HCT116 (cell line): ENCODE data around the gene PRKCH. TPM values are rescaled to one million over a fixed set of nuclear protein-coding genes. Genes with fewer than 3 reads are reported as not detected.

Experiments used
- ATAC-seq: fragments of 200-7000 bp; cut with Tn5 transposase; 2 replicates; pipeline ENCODE4 v1.9.1; 2020; ENCODE audit warnings: mild to moderate bottlenecking, moderate library complexity
- BruUV-seq: library from RNA; stranded (reverse); fragments of 400-500 nt; replicated peaks from 2 replicates; lab custom pipeline; 2021; lab: Mats Ljungman, UMichigan
- CTCF ChIA-PET: fragments of 300-600 bp; sonication (Branson Sonifier 250); formaldehyde crosslinking; loops from one replicate; lab custom pipeline; 2021; ENCODE audit warnings: antibody characterized with exemption; lab: Charles Lee
- POLR2A ChIA-PET: fragments of 300-600, 350-600 bp; sonication (Branson Sonifier 250); formaldehyde crosslinking; loops from one replicate; lab custom pipeline; 2021; ENCODE audit warnings: antibody characterized with exemption; lab: Charles Lee
- RAD21 ChIA-PET, 2 experiments: fragments of 300-600 bp; sonication (Branson Sonifier 250); formaldehyde crosslinking; loops; one replicate each; lab custom pipeline; 2023; ENCODE audit warnings: low total read pairs in 2 of 2; ENCODE audit not compliant: uncharacterized antibody in 2 of 2, unreplicated experiment in 2 of 2, low non-redundant PET in 1 of 2; lab: Charles Lee
- DNase-seq: peaks from one replicate; pipeline ENCODE4 v3.0.0-alpha.2; 2010; ENCODE audit warnings: low read depth, low spot score
- H2AFZ ChIP-seq: fragments of 200-600 bp; shearing (Covaris generic), sonication (generic); 2 replicates; pipeline ENCODE4 v1.6.1; 2017; ENCODE audit warnings: low read depth, mixed run types, mixed read lengths, antibody characterized with exemption, low read length; ENCODE audit not compliant: poor library complexity, severe bottlenecking
- H3K27ac ChIP-seq: 2 replicates; pipeline ENCODE4 v1.5.1; 2012; ENCODE audit warnings: low read depth, low read length
- H3K27me3 ChIP-seq: fragments of 200-600 bp; sonication (generic); 2 replicates; pipeline ENCODE4 v1.6.1; 2016; ENCODE audit warnings: mixed run types, low read length, mixed read lengths; ENCODE audit not compliant: insufficient read depth
- H3K36me3 ChIP-seq, 2 experiments: fragments of 200-500 bp in 1 of 2; fragments of 200-600 bp in 1 of 2; sonication (Bioruptor generic) in 1 of 2; sonication (generic) in 1 of 2; 2 replicates each; pipeline versions ENCODE4 v1.5.1 to v1.6.1; 2014 to 2016; ENCODE audit warnings: low read length in 2 of 2, inconsistent platforms in 1 of 2, mixed read lengths in 1 of 2, mixed run types in 1 of 2; ENCODE audit not compliant: insufficient read depth in 2 of 2, control insufficient read depth in 1 of 2
- H3K4me1 ChIP-seq, 2 experiments: fragments of 200-600 bp in 1 of 2; sonication (generic) in 1 of 2; 2 replicates each; pipeline versions ENCODE4 v1.5.1 to v1.6.1; 2012 to 2017; ENCODE audit warnings: low read length in 2 of 2, inconsistent platforms in 1 of 2, mild to moderate bottlenecking in 1 of 2, mixed read lengths in 1 of 2, mixed run types in 1 of 2, moderate library complexity in 1 of 2; ENCODE audit not compliant: insufficient read depth in 2 of 2, control insufficient read depth in 1 of 2
- H3K4me2 ChIP-seq: fragments of 200-600 bp; sonication (generic); 2 replicates; pipeline ENCODE4 v1.6.1; 2017; ENCODE audit warnings: mixed run types, low read length, mixed read lengths
- H3K4me3 ChIP-seq, 2 experiments: fragments of 200-600 bp in 1 of 2; sonication (generic) in 1 of 2; replicated peaks in 1 of 2; 2 replicates each; pipeline ENCODE4 v1.5.1; 2011 to 2016; ENCODE audit warnings: low read length in 2 of 2, control low read depth in 1 of 2, low read depth in 1 of 2, mild to moderate bottlenecking in 1 of 2, mixed read lengths in 1 of 2, mixed run types in 1 of 2
- H3K79me2 ChIP-seq: fragments of 200-600 bp; sonication (generic); 2 replicates; pipeline ENCODE4 v1.6.1; 2017; ENCODE audit warnings: mild to moderate bottlenecking, mixed run types, low read length, moderate library complexity, mixed read lengths; ENCODE audit not compliant: insufficient read depth
- H3K9ac ChIP-seq: fragments of 200-600 bp; sonication (generic); 2 replicates; pipeline ENCODE4 v1.6.1; 2016; ENCODE audit warnings: low read length, mixed read lengths
- H3K9me2 ChIP-seq: fragments of 200-600 bp; sonication (generic), shearing (Covaris generic); 2 replicates; pipeline ENCODE4 v1.6.1; 2017; ENCODE audit warnings: mixed run types, mild to moderate bottlenecking, moderate library complexity; ENCODE audit not compliant: insufficient read depth
- H3K9me3 ChIP-seq, 2 experiments: fragments of 200-500 bp in 1 of 2; fragments of 200-600 bp in 1 of 2; sonication (Bioruptor generic) in 1 of 2; sonication (generic) in 1 of 2; 2 replicates each; pipeline ENCODE4 v1.6.1; 2014 to 2017; ENCODE audit warnings: low read length in 2 of 2, mixed read lengths in 2 of 2, inconsistent platforms in 1 of 2, low read depth in 1 of 2, mild to moderate bottlenecking in 1 of 2, mixed run types in 1 of 2, moderate library complexity in 1 of 2; ENCODE audit not compliant: control insufficient read depth in 1 of 2, insufficient read depth in 1 of 2
- H4K20me1 ChIP-seq: fragments of 200-600 bp; sonication (generic), shearing (Covaris generic); 2 replicates; pipeline ENCODE4 v1.6.1; 2017; ENCODE audit warnings: mixed run types, mild to moderate bottlenecking, moderate library complexity; ENCODE audit not compliant: insufficient read depth
- CBX3 ChIP-seq: IDR thresholded peaks from 2 replicates; pipeline ENCODE4 v1.6.1; 2012; ENCODE audit warnings: low read depth
- EGR1 ChIP-seq: IDR thresholded peaks from 2 replicates; pipeline ENCODE4 v1.6.1; 2012; ENCODE audit warnings: low read depth
- ELF1 ChIP-seq: IDR thresholded peaks from 2 replicates; pipeline ENCODE4 v1.6.1; 2012; ENCODE audit warnings: low read depth, borderline replicate concordance
- FOSL1 ChIP-seq: IDR thresholded peaks from 2 replicates; pipeline ENCODE4 v1.6.1; 2012; ENCODE audit warnings: low read depth
- JUND ChIP-seq: IDR thresholded peaks from 2 replicates; pipeline ENCODE4 v1.6.1; 2012
- MAX ChIP-seq: IDR thresholded peaks from 2 replicates; pipeline ENCODE4 v1.6.1; 2012
- POLR2A ChIP-seq: IDR thresholded peaks from 2 replicates; pipeline ENCODE4 v1.7.0; 2011; ENCODE audit warnings: borderline replicate concordance; ENCODE audit not compliant: insufficient read depth, insufficient read length; ENCODE audit errors: extremely low read depth
- REST ChIP-seq: IDR thresholded peaks from 2 replicates; pipeline ENCODE4 v1.6.1; 2012; ENCODE audit warnings: low read depth
- TCF7L2 ChIP-seq: IDR thresholded peaks from 2 replicates; pipeline ENCODE4 v1.7.0; 2011; ENCODE audit warnings: borderline replicate concordance, inconsistent platforms; ENCODE audit not compliant: insufficient read depth, insufficient read length; ENCODE audit errors: extremely low read depth
- YY1 ChIP-seq: IDR thresholded peaks from 2 replicates; pipeline ENCODE4 v1.6.1; 2011; ENCODE audit warnings: low read length, low read depth, moderate library complexity, mild to moderate bottlenecking; ENCODE audit not compliant: insufficient replicate concordance; ENCODE audit errors: extremely low read depth
- ZFX ChIP-seq: fragments of 450-650 bp; IDR thresholded peaks from 2 replicates; pipeline ENCODE4 v1.6.1; 2017
- ZNF274 ChIP-seq: fragments of 200-500 bp; sonication (Bioruptor generic); IDR thresholded peaks from 2 replicates; pipeline ENCODE4 v1.6.1; 2014; ENCODE audit warnings: mild to moderate bottlenecking, low read depth, low read length, inconsistent platforms
- intact Hi-C: fragments of 100-400 bp; cut with micrococcal nuclease; formaldehyde crosslinking; loops from 2 replicates; pipeline ENCODE4 v1.10.0; 2022
- total RNA-seq: library from RNA; stranded (reverse); gene quantifications from one replicate; pipeline ENCODE4 v1.2.1, GENCODE V29; 2021; ENCODE audit not compliant: unreplicated experiment

Gene PRKCH
- total RNA-seq, 1 experiment from 2014 or later = 16.6 TPM

- Histone ChIP-seq H3K27ac (no peak overlapping the region), H3K4me2 (peak overlapping the region; percentile 10), H3K27me3 (no peaks in the 10 kb centered on the region), H3K4me3 (no peak overlapping the region), H2AFZ (no peak overlapping the region), H3K9me2 (no peaks in the 10 kb centered on the region), H3K79me2 (no peaks in the 10 kb centered on the region), H3K9ac (no peak overlapping the region), H3K4me1 (peaks cover 44 to 45% of the 10 kb centered on the region in 2 experiments), H3K36me3 (no peaks in the 10 kb centered on the region), H4K20me1 (no peaks in the 10 kb centered on the region), H3K9me3 (no peaks in the 10 kb centered on the region)
- DNase-seq = no peak
- BruUV-seq = no TSS peak
- POLR2A ChIA-PET = interaction anchor here (0.9 kb wide), 1 partner anchor 215 kb away, joined by 3 read pairs; the partner anchor contains the start of gene HIF1A
- TF ChIP-seq MAX (no peak), CBX3 (no peak), JUND (peak; percentile 25), ZNF274 (no peak), TCF7L2 (no peak), FOSL1 (peak; percentile 24), YY1 (no peak)
- RAD21 ChIA-PET = interaction anchor here in 1 of 2 experiments (0.6 kb wide), 1 partner anchor 67 kb away, joined by 3 read pairs; no protein-coding TSS in a partner anchor
- intact Hi-C loops = loop anchor here (5.0 kb wide), 2 partner anchors 82 to 357 kb away; no protein-coding TSS in a partner anchor
- CTCF ChIA-PET = no interaction called here
- no peak for ATAC-seq
These were observed 158.5 kb downstream of the PRKCH start for GRCh38 chr14:61479746-61480502.

GRCh38 chr14:61480704-61481285, 159.4 kb downstream of the PRKCH start:
- ATAC-seq = no peak
- H3K4me2 ChIP-seq = no peak overlapping the region

More at GRCh38 chr14:61480704-61481285, 159.4 kb downstream of the PRKCH start:
- POLR2A ChIA-PET = no interaction called here
- TF ChIP-seq CBX3 = no peak
- TF ChIP-seq REST = no peak
- no peak for TF ChIP-seq EGR1
- no peak for TF ChIP-seq ELF1
- TF ChIP-seq ZFX = no peak
- no peak for TF ChIP-seq POLR2A
- H3K27me3 ChIP-seq = no peaks in the 10 kb centered on the region
- RAD21 ChIA-PET = no interaction called here
- CTCF ChIA-PET = no interaction called here
- H3K4me1 ChIP-seq = peaks cover 42 to 45% of the 10 kb centered on the region in 2 experiments
- DNase-seq = no peak
- H3K9ac ChIP-seq = no peak overlapping the region
- no peaks in the 10 kb centered on the region for H3K79me2 ChIP-seq
- no peak overlapping the region for H3K4me3 ChIP-seq
- intact Hi-C loops = no loop called here
- H3K9me3 ChIP-seq = no peaks in the 10 kb centered on the region
- H3K27ac ChIP-seq = no peak overlapping the region
- H3K36me3 ChIP-seq = no peaks in the 10 kb centered on the region
- no peaks in the 10 kb centered on the region for H4K20me1 ChIP-seq
- H2AFZ ChIP-seq = no peak overlapping the region
- no TSS peak for BruUV-seq
- no peaks in the 10 kb centered on the region for H3K9me2 ChIP-seq
